Measurements from ENCODE around the gene SH3GL1. TPM values are rescaled to one million over a fixed set of nuclear protein-coding genes. Genes with fewer than 3 reads are reported as not detected.

Gene SH3GL1
- total and polyA plus RNA-seq, 12 donors, result 13.1 to 41.8 (median 18.0) TPM

- Histone ChIP-seq H3K4me3 (no peak overlapping the region), H3K4me1 (peaks cover 0 to 1% (median 0%) of the 10 kb centered on the region in 9 donors), H3K27me3 (no peaks in the 10 kb centered on the region), H3K9me3 (no peaks in the 10 kb centered on the region), H3K36me3 (peaks cover 0 to 57% (median 37%) of the 10 kb centered on the region in 9 donors), H3K27ac (no peak overlapping the region)
- DNase-seq (no peak), ATAC-seq (no peak)
- 93 to 94% methylated on average over 15 of the region's 15 CpGs for WGBS, 2 donors
- intact Hi-C loops (cut with DNase I), result no loop called here
- TF ChIP-seq CTCF (IDR thresholded peaks at IDR 0.05), result no peak
Measured at GRCh38 chr19:4443188-4443587, 42.8 kb upstream of the SH3GL1 start.

DNA sequence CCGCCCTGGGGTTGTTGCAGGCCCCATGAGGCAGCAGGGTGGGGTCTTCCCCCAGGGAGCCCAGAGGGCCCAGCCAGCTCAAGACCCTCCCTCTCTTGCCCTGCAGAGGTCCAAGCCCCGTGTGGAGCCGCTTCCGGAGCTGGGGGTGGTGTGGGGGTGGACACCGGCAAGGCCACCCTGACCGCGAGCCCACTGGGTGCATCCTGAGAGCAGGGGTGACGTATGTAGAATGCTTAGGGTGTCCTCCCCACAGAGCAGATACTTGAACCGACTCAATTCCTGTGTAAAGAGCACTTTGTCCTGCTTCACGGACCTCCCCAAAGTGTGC is 42.4 kb upstream of the SH3GL1 start:
- no peak overlapping the region for H3K27ac ChIP-seq
- no peak for TF ChIP-seq CTCF (IDR thresholded peaks at IDR 0.05)
- DNase-seq (no peak), ATAC-seq (no peak)
- H3K4me1 ChIP-seq, result no peaks in the 10 kb centered on the region
- intact Hi-C loops (cut with DNase I), result no loop called here
- no peak overlapping the region for H3K4me3 ChIP-seq
- H3K36me3 ChIP-seq, result peaks cover 0 to 53% (median 33%) of the 10 kb centered on the region in 9 donors
- H3K27me3 ChIP-seq, result no peaks in the 10 kb centered on the region
- no peaks in the 10 kb centered on the region for H3K9me3 ChIP-seq
- 83 to 85% methylated on average over 10 of the region's 10 CpGs for WGBS, 2 donors

DNA sequence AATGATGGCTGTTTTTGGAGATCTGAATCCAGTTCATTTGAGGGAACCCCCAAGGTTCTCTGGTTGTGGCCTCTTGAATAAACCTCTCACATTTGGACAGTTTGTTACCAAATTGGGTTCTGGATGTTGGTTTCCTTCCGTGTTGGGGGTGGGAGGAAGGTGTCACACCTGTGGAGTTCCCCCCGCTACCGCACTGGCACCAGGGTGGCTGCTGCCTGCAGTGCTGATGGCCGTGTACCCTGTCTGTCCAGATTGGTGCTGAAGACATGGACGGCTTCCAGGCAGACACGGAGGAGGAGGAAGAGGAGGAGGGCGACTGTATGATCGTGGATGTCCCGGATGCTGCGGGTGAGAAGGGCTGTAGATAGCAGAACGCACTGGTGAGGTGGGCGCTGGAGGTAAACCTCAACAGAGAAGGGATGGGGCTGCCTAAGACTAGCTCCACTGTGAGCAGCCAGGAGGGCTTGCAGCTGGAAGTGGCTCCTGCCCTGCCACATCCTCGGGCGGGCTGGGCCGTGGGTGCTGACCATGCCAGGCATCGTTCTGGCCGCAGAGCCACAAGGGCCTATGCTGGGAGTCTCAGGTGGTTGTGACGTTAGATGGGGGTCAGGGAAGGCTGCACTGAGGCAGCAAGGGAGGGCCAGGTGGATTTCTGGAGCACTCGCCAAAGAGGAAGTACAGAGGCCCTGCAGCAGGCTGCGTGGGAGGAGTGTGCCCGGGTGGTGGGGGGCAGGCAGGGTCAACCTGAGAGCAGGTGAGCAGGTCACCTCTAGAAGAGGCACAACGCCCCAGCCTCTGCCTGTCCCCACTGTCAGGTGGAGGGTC is 41.9 kb upstream of the SH3GL1 start:
- no peaks in the 10 kb centered on the region for H3K27me3 ChIP-seq
- ATAC-seq, result no peak
- WGBS, 2 donors, result 81 to 84% methylated on average over 22 of the region's 22 CpGs
- H3K9me3 ChIP-seq, result no peaks in the 10 kb centered on the region
- H3K4me3 ChIP-seq, result no peak overlapping the region
- H3K4me1 ChIP-seq, result no peaks in the 10 kb centered on the region
- no peak overlapping the region for H3K27ac ChIP-seq
- H3K36me3 ChIP-seq, result peaks cover 0 to 50% (median 28%) of the 10 kb centered on the region in 9 donors
- TF ChIP-seq CTCF (IDR thresholded peaks at IDR 0.05), result no peak
- intact Hi-C loops (cut with DNase I), result no loop called here
- no peak for DNase-seq

- TF ChIP-seq CTCF (IDR thresholded peaks at IDR 0.05), result no peak
- ATAC-seq, result no peak
- Histone ChIP-seq H3K9me3 (no peaks in the 10 kb centered on the region), H3K4me1 (no peaks in the 10 kb centered on the region), H3K27ac (no peak overlapping the region), H3K36me3 (peaks cover 0 to 40% (median 0%) of the 10 kb centered on the region in 9 donors), H3K27me3 (no peaks in the 10 kb centered on the region), H3K4me3 (no peak overlapping the region)
- WGBS, 2 donors, result 56 to 75% methylated on average over 12 of the region's 12 CpGs
- intact Hi-C loops (cut with DNase I), result no loop called here
- no peak for DNase-seq
Measured at GRCh38 chr19:4439243-4439642, 38.9 kb upstream of the SH3GL1 start.

Measured in heart right ventricle (tissue), 16 donors.